ENCODE results near the gene TXNIP.

Gene TXNIP

GRCh38 chr1:145946477-145946986 lies 49.8 kb downstream of the TXNIP start:
- no peak for DNase-seq (ENCODE audit: low spot score)
- TF ChIP-seq CTCF (IDR thresholded peaks at IDR 0.05; ENCODE audit: extremely low read depth, missing control alignments), result no peak

- TF ChIP-seq CTCF (IDR thresholded peaks at IDR 0.05; ENCODE audit: extremely low read depth, missing control alignments), result no peak
- no peak for DNase-seq (ENCODE audit: low spot score)
These were observed 51.8 kb downstream of the TXNIP start for GRCh38 chr1:145944532-145944931.

- DNase-seq (ENCODE audit: low spot score), result no peak
- TF ChIP-seq CTCF (IDR thresholded peaks at IDR 0.05; ENCODE audit: extremely low read depth, missing control alignments), result no peak
These were observed 53.5 kb downstream of the TXNIP start for GRCh38 chr1:145942871-145943270.

Measured in GM20000 (cell line).